Common myeloid progenitor, CD34-positive (primary cell): ENCODE measurements around the gene DRG2.

ENCODE experiments used
- CTCF ChIA-PET: fragments of 350-600 bp; sonication (Branson Sonifier 250); formaldehyde crosslinking; loops from one replicate; lab custom pipeline; 2021; ENCODE audit warnings: antibody characterized with exemption; lab: Charles Lee
- POLR2A ChIA-PET: fragments of 350-600 bp; sonication (Branson Sonifier 250); formaldehyde crosslinking; loops from one replicate; lab custom pipeline; 2021; ENCODE audit warnings: antibody characterized with exemption; lab: Charles Lee
- DNase-seq, 3 donors: peaks; one replicate each; pipeline versions ENCODE4 v3.0.0 to v3.0.0-alpha.2; 2013
- H3K27ac ChIP-seq, 2 experiments: 1 replicate in 1 of 2; 2 replicates in 1 of 2; pipeline ENCODE4 v1.7.0; 2013; ENCODE audit warnings: inconsistent platforms in 2 of 2, low read length in 2 of 2, mild to moderate bottlenecking in 2 of 2, low read depth in 1 of 2, moderate library complexity in 1 of 2; ENCODE audit not compliant: severe bottlenecking in 2 of 2, insufficient read depth in 1 of 2, poor library complexity in 1 of 2
- H3K27me3 ChIP-seq, 5 experiments: replicated peaks in 2 of 5; 1 replicate in 3 of 5; 2 replicates in 2 of 5; pipeline versions ENCODE4 v1.6.1 to v1.7.0; 2013; ENCODE audit warnings: low read length in 4 of 5, mild to moderate bottlenecking in 2 of 5, moderate library complexity in 2 of 5, inconsistent platforms in 1 of 5; ENCODE audit not compliant: insufficient read depth in 5 of 5, control insufficient read depth in 4 of 5
- H3K36me3 ChIP-seq, 4 experiments: 1 replicate in 2 of 4; 2 replicates in 2 of 4; pipeline versions ENCODE4 v1.6.1 to v1.7.0; 2013; ENCODE audit warnings: low read length in 3 of 4, control low read depth in 1 of 4, mild to moderate bottlenecking in 1 of 4; ENCODE audit not compliant: control insufficient read depth in 4 of 4, insufficient read depth in 4 of 4
- H3K4me1 ChIP-seq, 4 experiments: 1 replicate in 3 of 4; 2 replicates in 1 of 4; pipeline versions ENCODE4 v1.6.1 to v1.7.1; 2013; ENCODE audit warnings: low read length in 3 of 4, mild to moderate bottlenecking in 3 of 4, control low read depth in 1 of 4, inconsistent platforms in 1 of 4, moderate library complexity in 1 of 4; ENCODE audit not compliant: control insufficient read depth in 4 of 4, insufficient read depth in 4 of 4; ENCODE audit errors: control extremely low read depth in 1 of 4
- H3K4me3 ChIP-seq, 7 experiments: 1 replicate in 4 of 7; 2 replicates in 3 of 7; pipeline versions ENCODE4 v1.5.1 to v1.7.0; 2013; ENCODE audit warnings: mild to moderate bottlenecking in 7 of 7, low read length in 6 of 7, moderate library complexity in 6 of 7, inconsistent platforms in 2 of 7, low read depth in 2 of 7, control low read depth in 1 of 7; ENCODE audit not compliant: insufficient read depth in 4 of 7, control insufficient read depth in 1 of 7; ENCODE audit errors: extremely low read depth in 1 of 7
- H3K9me3 ChIP-seq, 5 experiments: 1 replicate in 4 of 5; 2 replicates in 1 of 5; pipeline versions ENCODE4 v1.6.1 to v1.7.1; 2013; ENCODE audit warnings: low read length in 4 of 5, mild to moderate bottlenecking in 2 of 5, inconsistent platforms in 1 of 5, low read depth in 1 of 5, moderate library complexity in 1 of 5; ENCODE audit not compliant: control insufficient read depth in 4 of 5, insufficient read depth in 2 of 5; ENCODE audit errors: control extremely low read depth in 1 of 5
- WGBS: methylation state at CpG from one replicate; pipeline ENCODE4 v1.1.5; 2013; ENCODE audit not compliant: insufficient coverage; 5-methylcytosine and 5-hydroxymethylcytosine counted together

DRG2 gene

DNA sequence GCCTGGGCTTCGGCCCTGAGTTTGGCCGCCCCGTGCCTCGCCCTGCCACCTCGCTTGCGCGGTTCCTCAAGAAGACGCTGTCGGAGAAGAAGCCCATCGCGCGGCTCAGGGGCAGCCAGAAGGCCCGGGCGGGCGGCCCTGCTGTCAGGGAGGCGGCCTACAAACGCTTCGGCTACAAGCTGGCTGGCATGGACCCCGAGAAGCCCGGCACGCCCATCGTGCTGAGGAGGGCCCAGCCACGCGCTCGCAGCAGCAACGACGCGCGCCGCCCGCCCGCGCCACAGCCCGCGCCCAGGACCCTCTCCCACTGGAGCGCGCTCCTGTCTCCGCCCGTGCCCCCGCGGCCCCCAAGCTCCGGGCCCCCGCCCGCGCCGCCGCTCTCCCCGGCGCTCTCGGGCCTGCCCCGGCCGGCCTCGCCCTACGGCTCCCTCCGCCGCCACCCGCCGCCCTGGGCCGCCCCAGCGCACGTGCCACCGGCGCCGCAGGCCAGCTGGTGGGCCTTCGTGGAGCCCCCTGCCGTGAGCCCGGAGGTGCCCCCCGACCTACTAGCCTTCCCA, 32.8 kb downstream of the DRG2 start:
- Histone ChIP-seq H3K4me3 (no peak overlapping the region), H3K4me1 (no peaks in the 10 kb centered on the region), H3K27me3 (no peaks in the 10 kb centered on the region), H3K27ac (no peak overlapping the region), H3K36me3 (no peaks in the 10 kb centered on the region), H3K9me3 (peaks cover 0 to 23% (median 16%) of the 10 kb centered on the region in 5 experiments)
- WGBS = 77% methylated on average over 68 of the region's 68 CpGs
- DNase-seq = no peak
- ChIA-PET POLR2A (no interaction called here), CTCF (no interaction called here)

DNA sequence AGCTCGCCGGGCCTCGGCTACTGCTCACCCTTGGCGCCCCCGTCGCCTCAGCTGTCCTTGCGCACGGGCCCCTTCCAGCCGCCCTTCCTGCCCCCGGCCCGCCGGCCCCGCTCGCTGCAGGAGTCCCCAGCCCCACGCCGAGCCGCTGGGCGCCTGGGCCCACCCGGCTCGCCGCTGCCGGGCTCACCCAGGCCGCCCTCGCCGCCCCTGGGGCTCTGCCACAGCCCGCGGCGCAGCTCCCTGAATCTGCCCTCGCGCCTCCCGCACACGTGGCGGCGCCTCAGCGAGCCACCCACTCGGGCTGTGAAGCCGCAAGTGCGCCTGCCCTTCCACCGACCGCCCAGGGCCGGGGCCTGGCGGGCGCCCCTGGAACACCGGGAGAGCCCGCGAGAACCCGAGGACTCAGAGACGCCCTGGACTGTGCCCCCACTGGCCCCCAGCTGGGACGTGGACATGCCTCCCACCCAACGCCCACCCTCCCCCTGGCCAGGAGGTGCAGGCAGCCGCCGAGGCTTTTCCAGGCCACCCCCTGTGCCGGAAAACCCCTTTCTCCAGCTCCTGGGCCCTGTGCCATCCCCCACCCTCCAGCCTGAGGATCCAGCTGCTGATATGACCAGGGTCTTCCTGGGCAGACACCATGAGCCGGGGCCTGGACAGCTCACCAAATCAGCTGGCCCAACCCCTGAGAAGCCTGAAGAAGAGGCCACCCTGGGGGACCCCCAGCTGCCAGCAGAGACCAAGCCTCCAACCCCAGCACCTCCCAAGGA, 33.6 kb downstream of the DRG2 start:
- ChIA-PET CTCF (no interaction called here), POLR2A (no interaction called here)
- WGBS = 92% methylated on average over 42 of the region's 54 CpGs
- Histone ChIP-seq H3K27ac (no peak overlapping the region), H3K36me3 (no peaks in the 10 kb centered on the region), H3K9me3 (peaks cover 0 to 23% (median 16%) of the 10 kb centered on the region in 5 experiments), H3K4me3 (no peak overlapping the region), H3K27me3 (no peaks in the 10 kb centered on the region), H3K4me1 (no peaks in the 10 kb centered on the region)
- no peak for DNase-seq

DNA sequence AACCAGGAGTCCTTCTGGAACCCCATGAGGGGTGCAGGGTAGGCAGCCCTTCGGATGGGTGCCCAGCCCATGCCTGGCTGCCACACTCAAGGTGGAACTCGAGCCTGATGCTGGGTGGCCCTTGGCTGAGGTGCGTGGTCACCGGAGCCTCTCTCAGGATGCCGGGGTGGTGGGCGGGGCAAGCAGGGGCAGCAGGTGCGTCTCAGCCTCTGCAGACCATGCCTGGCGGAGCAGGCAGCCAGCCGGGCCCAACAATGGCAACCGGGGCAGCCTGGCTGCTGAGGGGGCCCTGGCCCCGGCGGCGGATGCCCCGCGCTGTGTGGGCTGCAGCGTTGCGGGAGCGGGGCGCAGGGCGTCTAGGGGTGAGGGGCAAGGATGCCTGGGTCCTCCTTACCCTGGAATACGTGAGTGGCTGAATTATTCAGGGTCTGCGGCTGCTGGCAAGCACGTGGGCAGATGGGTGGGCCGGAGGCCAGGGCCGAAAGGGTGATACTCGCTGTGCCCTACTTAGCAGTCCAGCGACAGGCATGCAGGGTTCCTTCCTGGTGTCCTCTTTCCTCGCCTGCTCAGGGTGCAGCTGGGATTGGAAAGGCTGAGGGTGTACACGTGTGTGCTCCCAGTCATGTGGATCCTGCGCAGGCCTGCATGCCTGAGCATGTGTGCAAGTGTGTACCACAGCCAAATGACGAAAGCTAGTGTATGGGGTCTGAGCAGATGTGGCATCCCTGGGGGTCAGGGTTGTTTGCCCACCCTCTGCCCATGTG, 35.4 kb downstream of the DRG2 start:
- no peaks in the 10 kb centered on the region for H3K4me1 ChIP-seq
- peaks cover 0 to 23% (median 16%) of the 10 kb centered on the region in 5 experiments for H3K9me3 ChIP-seq
- no peaks in the 10 kb centered on the region for H3K36me3 ChIP-seq
- no peak overlapping the region for H3K27ac ChIP-seq
- peaks cover 0 to 2% (median 0%) of the 10 kb centered on the region in 5 experiments for H3K27me3 ChIP-seq
- no peak for DNase-seq
- CTCF ChIA-PET = no interaction called here
- POLR2A ChIA-PET = no interaction called here
- H3K4me3 ChIP-seq = no peak overlapping the region
- 95% methylated on average over 30 of the region's 31 CpGs for WGBS

DNA sequence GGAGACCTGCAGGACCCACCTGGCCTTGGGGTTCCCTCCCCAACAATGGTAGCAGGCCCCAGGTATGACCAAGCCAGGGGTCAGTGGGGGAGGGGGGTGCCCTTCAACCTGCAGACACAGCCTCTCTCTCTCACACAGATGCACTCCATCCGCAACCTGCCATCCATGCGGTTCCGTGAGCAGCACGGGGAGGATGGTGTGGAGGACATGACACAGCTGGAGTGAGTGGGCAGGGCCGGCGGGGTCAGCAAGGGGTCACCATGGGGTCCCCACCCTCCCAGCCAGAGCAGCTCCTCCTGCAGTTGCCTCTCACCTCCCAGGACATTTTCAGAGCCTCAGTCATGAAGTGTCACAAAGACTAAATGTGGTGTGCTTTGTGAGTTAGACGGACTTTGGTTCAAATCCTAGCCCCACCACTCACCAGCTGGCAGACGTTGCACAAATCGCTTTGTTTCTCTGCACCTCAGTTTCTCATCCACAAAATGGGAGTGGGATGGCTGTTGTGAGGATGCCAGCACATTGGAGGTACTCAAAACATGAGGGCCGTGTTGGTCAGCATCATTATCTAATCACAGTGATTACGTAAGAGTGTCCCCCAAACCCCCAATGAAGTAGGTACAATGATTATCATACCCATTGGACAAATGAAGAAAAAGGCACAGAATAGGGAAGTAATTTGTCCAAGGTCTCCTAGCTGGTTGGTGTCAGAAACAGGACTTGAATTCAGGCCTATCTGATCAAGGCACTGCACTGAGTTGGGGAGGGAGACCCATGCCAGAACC, 36.8 kb downstream of the DRG2 start:
- no peak for DNase-seq
- H3K9me3 ChIP-seq = peaks cover 0 to 12% (median 7%) of the 10 kb centered on the region in 5 experiments
- WGBS = 92% methylated on average over 7 of the region's 11 CpGs
- H3K4me1 ChIP-seq = no peaks in the 10 kb centered on the region
- peaks cover 0 to 2% (median 0%) of the 10 kb centered on the region in 5 experiments for H3K27me3 ChIP-seq
- ChIA-PET POLR2A (no interaction called here), CTCF (no interaction called here)
- H3K36me3 ChIP-seq = no peaks in the 10 kb centered on the region
- H3K4me3 ChIP-seq = no peak overlapping the region
- no peak overlapping the region for H3K27ac ChIP-seq

DNA sequence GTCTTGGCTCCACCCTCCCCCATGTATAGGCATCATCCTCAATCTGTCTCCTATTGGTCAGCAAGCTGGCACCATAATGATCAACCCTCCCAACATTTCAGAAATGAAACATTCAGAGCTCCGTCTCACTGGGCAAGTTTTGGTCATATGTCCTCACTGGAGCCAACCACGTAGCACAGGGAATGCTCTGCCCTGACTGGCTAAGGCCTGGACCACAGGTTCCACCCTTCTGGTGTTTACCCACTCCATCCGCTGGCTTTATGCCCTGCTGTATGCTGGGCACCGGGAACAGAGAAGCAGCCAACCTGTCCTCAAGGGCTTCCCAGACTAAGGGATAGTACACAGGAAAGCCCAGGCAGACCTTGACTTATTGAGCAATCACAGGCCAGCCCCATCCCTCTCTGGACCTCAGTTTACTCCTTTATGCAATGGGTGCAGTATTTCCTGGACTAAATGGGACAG, 41.3 kb downstream of the DRG2 start:
- CTCF ChIA-PET = no interaction called here
- Histone ChIP-seq H3K27ac (no peak overlapping the region), H3K27me3 (peaks cover 0 to 2% (median 0%) of the 10 kb centered on the region in 5 experiments), H3K4me3 (no peak overlapping the region), H3K9me3 (no peaks in the 10 kb centered on the region), H3K36me3 (no peaks in the 10 kb centered on the region), H3K4me1 (no peaks in the 10 kb centered on the region)
- POLR2A ChIA-PET = interaction anchor here (0.9 kb wide), 1 partner anchor 10 kb away, joined by 3 read pairs; no protein-coding TSS in a partner anchor
- DNase-seq = peak in 1 of 3 donors; percentile 9
- 94% methylated on average over 4 of the region's 4 CpGs for WGBS

DNA sequence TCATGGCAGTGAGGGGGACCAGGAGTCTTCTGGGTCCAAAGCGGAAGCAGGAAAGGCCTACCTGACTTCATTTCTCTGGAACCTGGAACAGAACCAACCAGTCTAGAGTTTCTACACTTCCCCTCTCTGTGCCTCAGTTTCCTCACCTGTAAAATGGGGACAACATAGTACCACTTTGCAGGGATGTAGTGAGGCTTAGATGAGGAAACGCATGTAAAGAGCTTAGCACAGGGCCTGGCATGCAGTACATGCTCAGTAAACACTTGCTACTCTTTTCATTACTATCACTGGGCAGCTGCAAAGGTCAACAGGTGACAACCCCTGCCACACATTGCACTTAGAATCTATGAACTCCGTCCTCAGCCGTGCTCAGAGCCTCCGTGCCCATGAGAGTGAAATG, 45.0 kb downstream of the DRG2 start:
- Histone ChIP-seq H3K4me1 (no peaks in the 10 kb centered on the region), H3K36me3 (no peaks in the 10 kb centered on the region), H3K4me3 (no peak overlapping the region), H3K27ac (no peak overlapping the region), H3K9me3 (no peaks in the 10 kb centered on the region), H3K27me3 (no peaks in the 10 kb centered on the region)
- CTCF ChIA-PET = no interaction called here
- no peak for DNase-seq
- POLR2A ChIA-PET = no interaction called here
- WGBS = 97% methylated on average over 2 of the region's 5 CpGs
